HEK293 (cell line): ENCODE data around the gene MRPS10.

ENCODE experiments used
- MYNN ChIP-seq: fragments of 450-650 bp; formaldehyde crosslinking; IDR thresholded peaks from 2 replicates; pipeline ENCODE4 v1.5.1; 2016; ENCODE audit warnings: missing biosample characterization, missing genetic modification characterization, borderline replicate concordance
- TCF7L2 ChIP-seq: IDR thresholded peaks from 2 replicates; pipeline ENCODE4 v1.6.1; 2011; ENCODE audit warnings: low read depth, mild to moderate bottlenecking, inconsistent platforms, low read length, moderate library complexity, borderline replicate concordance
- ZBTB7A ChIP-seq: fragments of 450-650 bp; formaldehyde crosslinking; IDR thresholded peaks from 2 replicates; pipeline ENCODE4 v1.5.1; 2016; ENCODE audit warnings: low read depth, missing biosample characterization, missing genetic modification characterization
- ZNF133 ChIP-seq: fragments of 450-650 bp; formaldehyde crosslinking; IDR thresholded peaks from 2 replicates; pipeline ENCODE4 v1.5.1; 2016; ENCODE audit warnings: missing biosample characterization, missing genetic modification characterization
- ZNF274 ChIP-seq, 2 experiments: fragments of 200-500 bp in 1 of 2; fragments of 450-650 bp in 1 of 2; sonication (Bioruptor generic) in 1 of 2; formaldehyde crosslinking in 1 of 2; IDR thresholded peaks; 2 replicates each; pipeline versions ENCODE4 v1.5.1 to v1.6.1; 2014 to 2016; ENCODE audit warnings: borderline replicate concordance in 1 of 2, inconsistent platforms in 1 of 2, low read length in 1 of 2, missing biosample characterization in 1 of 2, missing genetic modification characterization in 1 of 2
- ZNF555 ChIP-seq: fragments of 450-650 bp; formaldehyde crosslinking; conservative IDR thresholded peaks from 2 replicates; pipeline ENCODE4 v1.5.1; 2017; ENCODE audit warnings: missing biosample characterization, mild to moderate bottlenecking, missing genetic modification characterization, inconsistent platforms
- ZNF670 ChIP-seq: fragments of 450-650 bp; formaldehyde crosslinking; IDR thresholded peaks from 2 replicates; pipeline ENCODE4 v1.5.1; 2016; ENCODE audit warnings: missing biosample characterization, missing genetic modification characterization, low read depth
- TF ChIP-seq, protein P1 (sequence below): fragments of 450-650 bp; formaldehyde crosslinking; IDR thresholded peaks from 2 replicates; pipeline ENCODE4 v1.5.1; 2016; ENCODE audit warnings: missing biosample characterization, missing genetic modification characterization
- TF ChIP-seq, protein P2 (sequence below): fragments of 450-650 bp; formaldehyde crosslinking; IDR thresholded peaks from 2 replicates; pipeline ENCODE4 v1.5.1; 2016; ENCODE audit warnings: missing biosample characterization, missing genetic modification characterization
- TF ChIP-seq, protein P3 (sequence below): fragments of 450-650 bp; formaldehyde crosslinking; IDR thresholded peaks from 2 replicates; pipeline ENCODE4 v1.5.1; 2016; ENCODE audit warnings: missing biosample characterization, missing genetic modification characterization
- TF ChIP-seq, protein P4 (sequence below): fragments of 450-650 bp; formaldehyde crosslinking; IDR thresholded peaks from 2 replicates; pipeline ENCODE4 v1.5.1; 2016; ENCODE audit warnings: missing biosample characterization, missing genetic modification characterization

DNA sequence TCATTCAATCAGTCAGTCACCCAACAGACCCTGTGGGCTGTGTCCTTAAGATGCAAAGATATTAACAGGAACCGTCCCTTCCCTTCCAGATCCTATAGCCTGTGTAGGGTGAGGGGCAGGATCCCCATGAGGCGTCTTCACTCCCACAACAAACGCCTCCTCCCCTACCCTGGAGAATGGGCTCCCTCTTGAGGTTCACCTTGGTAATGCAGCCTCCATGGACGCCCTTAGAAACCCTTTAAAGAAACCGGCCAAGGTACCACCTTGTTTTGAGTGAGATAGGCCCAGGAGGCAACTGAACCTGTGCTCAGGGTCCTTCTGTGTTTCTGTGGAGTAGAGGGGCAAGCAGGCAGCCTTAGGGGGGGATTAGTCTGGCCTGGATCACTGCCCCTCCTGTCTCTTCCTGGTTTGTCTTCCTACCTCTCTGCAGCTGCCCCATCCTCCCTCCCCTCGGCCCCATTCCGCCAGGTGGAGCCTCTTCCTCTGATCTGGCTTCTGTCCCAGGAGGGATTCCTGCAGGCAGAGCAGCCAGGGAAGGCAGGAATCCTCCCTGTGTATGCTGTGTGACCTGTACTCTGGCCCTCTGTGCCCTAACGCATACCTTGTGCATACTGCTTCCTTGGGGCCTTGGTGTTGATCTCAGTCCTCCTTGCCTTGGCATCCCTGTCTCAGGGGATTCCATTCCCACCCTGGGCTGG lies 51.1 kb downstream of the MRPS10 start:
- TF ChIP-seq MYNN (tag by site-specific recombination) (no peak), ZNF670 (tag by site-specific recombination) (no peak), ZNF274 (IDR thresholded peaks at IDR 0.05; ENCODE audit: low read length) (no peak), ZNF274 (tag by site-specific recombination; IDR thresholded peaks at IDR 0.05; ENCODE audit: borderline replicate concordance) (no peak), ZNF555 (tag by site-specific recombination) (no peak), ZBTB7A (tag by site-specific recombination) (no peak), TCF7L2 (no peak), ZNF133 (tag by site-specific recombination) (no peak)
- TF ChIP-seq, protein P1, sequence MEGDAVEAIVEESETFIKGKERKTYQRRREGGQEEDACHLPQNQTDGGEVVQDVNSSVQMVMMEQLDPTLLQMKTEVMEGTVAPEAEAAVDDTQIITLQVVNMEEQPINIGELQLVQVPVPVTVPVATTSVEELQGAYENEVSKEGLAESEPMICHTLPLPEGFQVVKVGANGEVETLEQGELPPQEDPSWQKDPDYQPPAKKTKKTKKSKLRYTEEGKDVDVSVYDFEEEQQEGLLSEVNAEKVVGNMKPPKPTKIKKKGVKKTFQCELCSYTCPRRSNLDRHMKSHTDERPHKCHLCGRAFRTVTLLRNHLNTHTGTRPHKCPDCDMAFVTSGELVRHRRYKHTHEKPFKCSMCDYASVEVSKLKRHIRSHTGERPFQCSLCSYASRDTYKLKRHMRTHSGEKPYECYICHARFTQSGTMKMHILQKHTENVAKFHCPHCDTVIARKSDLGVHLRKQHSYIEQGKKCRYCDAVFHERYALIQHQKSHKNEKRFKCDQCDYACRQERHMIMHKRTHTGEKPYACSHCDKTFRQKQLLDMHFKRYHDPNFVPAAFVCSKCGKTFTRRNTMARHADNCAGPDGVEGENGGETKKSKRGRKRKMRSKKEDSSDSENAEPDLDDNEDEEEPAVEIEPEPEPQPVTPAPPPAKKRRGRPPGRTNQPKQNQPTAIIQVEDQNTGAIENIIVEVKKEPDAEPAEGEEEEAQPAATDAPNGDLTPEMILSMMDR (tag by site-specific recombination): peak; percentile 86
- TF ChIP-seq, protein P2, sequence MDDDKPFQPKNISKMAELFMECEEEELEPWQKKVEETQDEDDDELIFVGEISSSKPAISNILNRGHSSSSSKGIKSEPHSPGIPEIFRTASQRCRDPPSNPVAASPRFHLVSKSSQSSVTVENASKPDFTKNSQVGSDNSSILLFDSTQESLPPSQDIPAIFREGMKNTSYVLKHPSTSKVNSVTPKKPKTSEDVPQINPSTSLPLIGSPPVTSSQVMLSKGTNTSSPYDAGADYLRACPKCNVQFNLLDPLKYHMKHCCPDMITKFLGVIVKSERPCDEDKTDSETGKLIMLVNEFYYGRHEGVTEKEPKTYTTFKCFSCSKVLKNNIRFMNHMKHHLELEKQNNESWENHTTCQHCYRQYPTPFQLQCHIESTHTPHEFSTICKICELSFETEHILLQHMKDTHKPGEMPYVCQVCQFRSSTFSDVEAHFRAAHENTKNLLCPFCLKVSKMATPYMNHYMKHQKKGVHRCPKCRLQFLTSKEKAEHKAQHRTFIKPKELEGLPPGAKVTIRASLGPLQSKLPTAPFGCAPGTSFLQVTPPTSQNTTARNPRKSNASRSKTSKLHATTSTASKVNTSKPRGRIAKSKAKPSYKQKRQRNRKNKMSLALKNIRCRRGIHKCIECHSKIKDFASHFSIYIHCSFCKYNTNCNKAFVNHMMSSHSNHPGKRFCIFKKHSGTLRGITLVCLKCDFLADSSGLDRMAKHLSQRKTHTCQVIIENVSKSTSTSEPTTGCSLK (tag by site-specific recombination): no peak
- TF ChIP-seq, protein P3, sequence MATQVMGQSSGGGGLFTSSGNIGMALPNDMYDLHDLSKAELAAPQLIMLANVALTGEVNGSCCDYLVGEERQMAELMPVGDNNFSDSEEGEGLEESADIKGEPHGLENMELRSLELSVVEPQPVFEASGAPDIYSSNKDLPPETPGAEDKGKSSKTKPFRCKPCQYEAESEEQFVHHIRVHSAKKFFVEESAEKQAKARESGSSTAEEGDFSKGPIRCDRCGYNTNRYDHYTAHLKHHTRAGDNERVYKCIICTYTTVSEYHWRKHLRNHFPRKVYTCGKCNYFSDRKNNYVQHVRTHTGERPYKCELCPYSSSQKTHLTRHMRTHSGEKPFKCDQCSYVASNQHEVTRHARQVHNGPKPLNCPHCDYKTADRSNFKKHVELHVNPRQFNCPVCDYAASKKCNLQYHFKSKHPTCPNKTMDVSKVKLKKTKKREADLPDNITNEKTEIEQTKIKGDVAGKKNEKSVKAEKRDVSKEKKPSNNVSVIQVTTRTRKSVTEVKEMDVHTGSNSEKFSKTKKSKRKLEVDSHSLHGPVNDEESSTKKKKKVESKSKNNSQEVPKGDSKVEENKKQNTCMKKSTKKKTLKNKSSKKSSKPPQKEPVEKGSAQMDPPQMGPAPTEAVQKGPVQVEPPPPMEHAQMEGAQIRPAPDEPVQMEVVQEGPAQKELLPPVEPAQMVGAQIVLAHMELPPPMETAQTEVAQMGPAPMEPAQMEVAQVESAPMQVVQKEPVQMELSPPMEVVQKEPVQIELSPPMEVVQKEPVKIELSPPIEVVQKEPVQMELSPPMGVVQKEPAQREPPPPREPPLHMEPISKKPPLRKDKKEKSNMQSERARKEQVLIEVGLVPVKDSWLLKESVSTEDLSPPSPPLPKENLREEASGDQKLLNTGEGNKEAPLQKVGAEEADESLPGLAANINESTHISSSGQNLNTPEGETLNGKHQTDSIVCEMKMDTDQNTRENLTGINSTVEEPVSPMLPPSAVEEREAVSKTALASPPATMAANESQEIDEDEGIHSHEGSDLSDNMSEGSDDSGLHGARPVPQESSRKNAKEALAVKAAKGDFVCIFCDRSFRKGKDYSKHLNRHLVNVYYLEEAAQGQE (tag by site-specific recombination): no peak
- TF ChIP-seq, protein P4, sequence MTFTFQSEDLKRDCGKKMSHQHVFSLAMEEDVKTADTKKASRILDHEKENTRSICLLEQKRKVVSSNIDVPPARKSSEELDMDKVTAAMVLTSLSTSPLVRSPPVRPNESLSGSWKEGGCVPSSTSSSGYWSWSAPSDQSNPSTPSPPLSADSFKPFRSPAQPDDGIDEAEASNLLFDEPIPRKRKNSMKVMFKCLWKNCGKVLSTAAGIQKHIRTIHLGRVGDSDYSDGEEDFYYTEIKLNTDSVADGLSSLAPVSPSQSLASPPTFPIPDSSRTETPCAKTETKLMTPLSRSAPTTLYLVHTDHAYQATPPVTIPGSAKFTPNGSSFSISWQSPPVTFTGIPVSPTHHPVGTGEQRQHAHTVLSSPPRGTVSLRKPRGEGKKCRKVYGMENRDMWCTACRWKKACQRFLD: no peak
